RPMI7951 (cell line): ENCODE measurements around the gene CNBD2. TPM values are rescaled to one million over a fixed set of nuclear protein-coding genes. Genes with fewer than 3 reads are reported as not detected.
"Not testable (repeated sequence)": the region's sequence is repeated elsewhere in the genome, so short reads cannot be mapped to it uniquely, and the experiment has no call there.

Experiments
- DNase-seq: peaks from one replicate; pipeline ENCODE4 v3.0.0-alpha.2; 2012; ENCODE audit warnings: low read depth
- total RNA-seq: library from RNA; depleted of rRNA; stranded (reverse); fragments of >200 nt; shearing (Covaris generic); gene quantifications from 2 replicates; pipeline ENCODE4 v1.2.3, GENCODE V29; 2014

The CNBD2 gene
- total RNA-seq, 1 experiment from 2014 or later, result 6.8 TPM

- no peak for DNase-seq
These were observed 7.4 kb downstream of the CNBD2 start for GRCh38 chr20:35975576-35976373.

DNA sequence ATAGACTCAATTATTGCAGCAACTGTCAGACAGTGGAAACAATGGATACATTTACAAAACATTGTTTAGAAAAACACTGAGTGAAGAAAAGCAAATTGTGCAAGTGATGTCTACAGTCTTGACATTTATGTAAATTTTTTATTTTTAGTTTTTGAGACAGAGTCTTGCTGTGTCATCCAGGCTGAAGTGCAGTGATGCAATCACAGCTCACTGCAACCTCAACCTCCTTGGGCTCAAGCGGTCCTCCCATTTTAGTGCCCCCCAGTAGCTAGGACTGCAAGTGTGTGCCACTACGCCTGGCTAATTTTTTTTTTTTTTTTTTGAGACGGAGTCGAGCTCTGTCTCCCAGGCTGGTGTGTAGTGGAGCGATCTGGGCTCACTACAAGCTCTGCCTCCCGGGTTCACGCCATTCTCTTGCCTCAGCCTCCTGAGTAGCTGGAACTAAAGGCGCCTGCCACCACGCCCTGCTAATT lies 9.7 kb downstream of the CNBD2 start:
- DNase-seq, result no peak

- DNase-seq, result peak; percentile 19
These were observed 11.2 kb downstream of the CNBD2 start for GRCh38 chr20:35979544-35979943.

DNA sequence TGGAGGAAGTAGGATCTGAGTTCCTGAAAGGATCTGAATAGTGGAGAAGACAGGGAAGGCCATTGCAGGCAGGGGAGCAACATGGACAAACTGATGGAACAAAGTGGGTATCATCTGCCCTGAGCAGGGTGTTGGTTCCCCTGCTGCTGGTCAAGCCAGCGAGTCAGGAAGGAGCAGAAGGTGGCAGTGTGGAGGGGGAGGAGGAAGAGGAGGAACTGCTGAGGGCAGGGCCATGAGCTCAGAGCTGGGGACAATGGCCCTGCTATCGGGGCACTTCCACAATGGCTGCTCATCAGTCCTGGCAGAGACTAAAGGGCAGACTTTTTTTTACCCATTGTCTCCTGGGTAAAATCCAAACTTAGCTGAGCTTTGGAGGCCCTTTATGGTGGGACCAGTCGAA lies 13.6 kb downstream of the CNBD2 start:
- no peak for DNase-seq

DNA sequence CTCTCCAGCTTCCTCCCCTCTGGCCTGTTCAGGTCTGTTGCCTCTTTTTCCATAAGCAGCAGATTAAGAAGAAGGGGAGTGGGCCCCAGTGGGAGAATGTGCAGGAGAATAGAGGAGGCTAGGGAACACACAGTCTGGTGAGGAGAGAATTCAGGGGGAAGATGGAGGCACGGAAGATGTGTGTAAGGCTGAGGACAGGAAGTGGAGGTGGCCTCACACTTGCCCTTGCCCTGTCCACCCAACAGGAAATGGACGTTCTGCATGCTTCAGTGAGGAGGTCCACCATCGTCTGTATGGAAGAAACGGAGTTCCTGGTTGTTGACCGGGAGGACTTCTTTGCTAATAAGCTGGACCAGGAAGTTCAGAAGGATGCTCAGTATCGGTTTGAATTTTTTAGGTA lies 16.0 kb downstream of the CNBD2 start:
- no peak for DNase-seq

GRCh38 chr20:35985806-35986205 lies 17.4 kb downstream of the CNBD2 start:
- DNase-seq, result no peak

DNA sequence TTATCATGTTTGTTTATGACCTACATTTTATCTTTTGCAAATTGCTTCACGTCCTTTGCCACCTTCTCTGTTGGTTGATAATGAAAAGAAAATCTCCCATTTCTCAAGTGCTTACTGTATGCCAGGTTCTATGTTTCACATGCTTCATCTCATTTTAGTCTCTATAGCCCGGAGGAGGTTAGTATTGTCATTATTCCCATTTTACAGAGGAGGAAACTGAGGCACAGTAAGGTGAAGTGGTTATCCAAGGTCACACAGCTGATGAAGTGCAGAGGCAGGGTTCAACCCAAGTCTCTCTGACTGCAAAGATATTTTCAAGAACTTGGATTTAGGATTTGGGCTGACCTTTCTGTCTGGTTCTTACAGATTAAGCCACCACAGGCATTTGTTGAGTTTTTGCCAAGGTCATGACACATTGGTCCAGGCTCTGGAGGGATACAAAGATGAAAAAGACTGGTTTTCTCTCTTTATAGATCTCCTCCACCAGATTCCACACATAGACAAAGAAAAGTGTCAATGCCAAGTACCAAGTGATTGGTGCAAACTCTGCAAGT lies 20.6 kb downstream of the CNBD2 start:
- DNase-seq, result peak; percentile 47

DNA sequence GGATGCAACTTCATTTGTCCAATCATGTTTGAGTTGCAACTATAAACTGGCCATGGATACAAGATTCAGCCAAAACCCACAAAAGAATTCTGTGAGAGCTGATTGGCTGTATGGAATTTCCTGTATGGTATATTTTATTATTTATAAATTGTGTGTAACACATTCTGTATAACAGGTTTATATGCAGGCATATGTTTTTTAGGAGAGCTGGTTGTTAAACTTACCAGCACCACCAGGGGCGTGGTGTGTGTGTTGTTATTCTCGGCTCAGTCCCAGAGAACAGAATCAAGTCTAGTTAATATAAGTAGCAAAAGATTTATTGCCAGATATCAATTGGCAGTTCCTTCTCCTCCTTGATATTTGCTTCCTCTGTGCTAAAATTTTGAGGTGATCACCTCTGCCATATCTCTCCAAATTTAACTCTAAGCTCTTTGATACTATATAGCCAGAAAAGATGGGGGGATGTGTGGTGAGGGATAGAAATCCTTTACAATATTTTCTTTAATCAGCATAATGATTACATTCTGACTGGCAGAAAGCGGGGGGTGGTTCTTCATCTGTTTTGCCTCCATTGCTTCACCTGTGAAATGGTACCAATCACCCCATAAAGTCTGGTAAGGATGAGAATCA lies 22.9 kb downstream of the CNBD2 start:
- DNase-seq, result peak; percentile 32

DNA sequence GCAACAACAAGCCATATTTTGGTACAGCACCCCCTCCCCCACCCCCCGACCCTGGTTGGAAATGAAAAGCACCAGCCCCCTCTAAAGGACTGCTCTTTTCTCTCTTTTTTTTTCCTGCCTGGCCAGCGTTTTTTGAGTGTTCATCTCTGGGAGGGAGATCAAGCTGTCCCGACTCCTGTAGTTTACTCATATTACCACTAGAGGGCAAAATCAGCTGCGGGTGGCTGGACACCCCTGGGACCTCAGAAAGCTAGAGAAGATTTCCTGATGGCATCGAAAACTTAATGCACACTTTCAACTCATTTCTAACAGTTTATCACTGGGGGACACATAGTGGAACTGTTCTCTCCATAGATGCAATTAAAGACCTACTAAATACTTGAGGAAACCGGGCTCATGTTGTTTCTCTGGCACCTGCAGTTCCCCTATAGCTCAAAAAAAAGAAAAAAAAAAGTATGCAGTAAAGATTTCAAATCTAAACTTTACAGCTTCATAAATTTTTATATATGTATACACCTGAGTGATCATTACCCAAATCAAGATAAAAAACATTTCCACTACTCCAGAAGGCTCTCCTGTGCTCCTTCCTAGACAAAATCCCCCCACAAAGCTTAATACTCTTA lies 24.4 kb downstream of the CNBD2 start:
- DNase-seq, result peak; percentile 73

GRCh38 chr20:35994994-35995453 lies 26.6 kb downstream of the CNBD2 start:
- peak; percentile 76 for DNase-seq

- not testable (repeated sequence) for DNase-seq
These were observed 28.1 kb downstream of the CNBD2 start for GRCh38 chr20:35996492-35996891.

- DNase-seq, result not testable (repeated sequence)
These were observed 32.9 kb downstream of the CNBD2 start for GRCh38 chr20:36001331-36001730.

- no peak for DNase-seq
These were observed 34.5 kb downstream of the CNBD2 start for GRCh38 chr20:36002855-36003254.

GRCh38 chr20:36004045-36004444 lies 35.7 kb downstream of the CNBD2 start:
- no peak for DNase-seq

DNA sequence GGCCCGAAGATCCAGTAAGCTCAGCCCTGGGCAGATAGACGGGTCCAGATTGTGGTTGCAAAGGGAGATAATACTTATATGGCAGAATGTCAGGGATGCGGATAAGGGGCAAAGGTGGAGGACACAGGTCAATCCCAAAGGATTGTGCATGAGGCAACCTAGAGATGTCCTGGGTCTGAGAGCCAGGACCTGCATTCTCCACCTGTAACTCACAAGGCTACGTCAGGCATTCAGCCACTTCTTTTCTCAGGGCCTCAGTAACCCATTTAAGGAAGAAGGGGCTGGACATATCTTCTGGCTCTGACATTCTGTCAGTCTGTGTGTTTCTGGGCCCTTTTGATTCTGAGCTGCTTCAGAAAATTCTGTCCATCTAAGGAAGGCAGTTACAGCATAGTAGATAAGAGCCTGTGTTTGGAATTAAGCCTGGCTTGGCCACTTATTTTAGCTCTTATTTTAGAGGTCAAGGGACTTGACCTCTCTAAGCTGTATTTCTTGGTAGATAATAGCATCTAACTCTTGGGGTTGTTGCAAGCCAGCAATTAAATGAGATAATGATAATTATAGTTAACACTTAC lies 40.2 kb downstream of the CNBD2 start:
- DNase-seq, result no peak

GRCh38 chr20:36010076-36010475 lies 41.7 kb downstream of the CNBD2 start:
- DNase-seq, result no peak

- DNase-seq, result no peak
These were observed 42.4 kb downstream of the CNBD2 start for GRCh38 chr20:36010825-36011224.

- no peak for DNase-seq
These were observed 47.5 kb downstream of the CNBD2 start for GRCh38 chr20:36015806-36016403.

DNA sequence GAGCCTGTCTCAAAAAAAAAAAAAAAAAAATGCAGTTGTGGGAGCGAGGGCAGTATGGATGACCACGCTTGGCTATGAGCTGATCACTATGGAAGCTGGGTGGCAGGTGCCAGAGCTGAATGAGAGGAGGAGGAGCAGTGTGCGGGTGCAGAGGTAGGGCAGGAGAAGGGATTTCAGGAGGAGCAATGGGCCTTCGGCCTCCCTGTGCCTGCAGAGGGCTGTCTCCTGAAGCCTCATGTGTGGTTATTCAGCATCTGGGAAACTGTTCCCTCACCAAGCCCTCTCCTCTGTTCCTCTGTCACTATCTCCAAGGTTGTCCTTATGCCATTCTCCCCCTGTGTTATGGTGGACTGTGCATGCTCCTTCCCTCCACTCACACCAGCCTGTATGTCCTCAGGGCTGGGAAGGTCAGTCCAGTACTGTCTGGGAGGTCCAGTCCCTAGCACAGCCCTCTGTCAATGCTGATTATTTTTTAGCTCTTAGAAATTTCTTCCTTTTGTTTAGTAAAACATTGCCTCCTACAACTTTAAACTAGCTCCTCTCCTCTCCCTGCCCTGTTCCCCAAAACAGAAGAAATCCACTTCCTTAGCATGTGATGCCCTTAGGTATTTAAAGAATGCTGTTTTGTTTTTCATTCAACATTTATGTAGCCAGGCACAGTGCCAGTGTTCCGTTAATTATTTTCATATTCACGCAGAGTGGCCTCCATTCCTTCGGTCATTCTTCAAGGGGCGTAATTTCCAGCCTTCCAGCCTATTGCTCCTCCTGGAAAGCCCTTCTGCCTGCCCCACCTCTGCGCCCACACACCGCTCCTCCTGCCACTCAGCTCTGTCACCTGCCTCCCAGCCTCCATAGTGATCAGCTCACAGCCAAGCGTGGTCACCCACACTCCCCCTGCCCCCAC lies 48.9 kb downstream of the CNBD2 start:
- DNase-seq, result peak; percentile 55

DNA sequence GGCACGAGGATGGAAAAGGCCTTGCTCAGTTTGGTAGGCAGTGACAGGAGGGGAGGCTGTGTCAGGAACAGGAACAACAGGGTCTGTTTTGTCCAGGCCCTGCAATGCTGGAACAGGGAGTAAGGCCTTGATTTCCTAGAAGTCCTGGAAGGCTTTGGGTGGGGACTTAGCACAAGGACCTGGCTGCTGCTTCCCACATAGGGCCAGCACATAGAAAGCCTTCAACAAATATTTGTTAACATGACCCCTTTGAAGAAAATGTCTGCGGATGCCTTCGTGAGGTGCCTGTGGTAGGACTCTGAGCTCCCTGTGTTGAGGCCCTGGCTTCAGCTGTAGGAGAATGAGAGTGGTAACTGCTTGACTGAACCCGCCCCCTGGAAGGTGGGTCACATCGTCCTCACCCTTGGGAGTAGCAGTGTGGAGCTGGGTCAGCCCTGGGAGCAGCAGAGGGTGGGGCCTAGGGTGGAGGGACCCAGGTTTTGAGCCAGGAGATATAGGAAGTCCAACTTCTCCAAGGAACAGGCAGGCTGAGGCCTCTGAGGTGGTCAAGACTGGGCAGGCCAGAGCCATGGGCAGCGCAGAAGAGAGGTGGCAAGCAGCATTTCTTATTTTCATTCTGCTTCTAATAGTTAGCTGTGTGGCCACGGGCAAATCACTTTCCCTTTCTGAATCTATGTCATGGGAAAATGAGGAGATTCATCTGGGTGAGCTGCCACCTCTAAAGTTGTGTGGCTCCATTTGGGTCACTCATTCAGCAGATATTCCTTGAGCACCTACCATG lies 50.0 kb downstream of the CNBD2 start:
- DNase-seq, result no peak
